ENCODE data around the gene SCP2D1. TPM values are rescaled to one million over a fixed set of nuclear protein-coding genes. Genes with fewer than 3 reads are reported as not detected.
A peak's percentile ranks its signal among the peaks of the same experiment; 100 is the strongest.

SCP2D1 gene
- total RNA-seq, 1 donor from 2014 or later = not detected

DNA sequence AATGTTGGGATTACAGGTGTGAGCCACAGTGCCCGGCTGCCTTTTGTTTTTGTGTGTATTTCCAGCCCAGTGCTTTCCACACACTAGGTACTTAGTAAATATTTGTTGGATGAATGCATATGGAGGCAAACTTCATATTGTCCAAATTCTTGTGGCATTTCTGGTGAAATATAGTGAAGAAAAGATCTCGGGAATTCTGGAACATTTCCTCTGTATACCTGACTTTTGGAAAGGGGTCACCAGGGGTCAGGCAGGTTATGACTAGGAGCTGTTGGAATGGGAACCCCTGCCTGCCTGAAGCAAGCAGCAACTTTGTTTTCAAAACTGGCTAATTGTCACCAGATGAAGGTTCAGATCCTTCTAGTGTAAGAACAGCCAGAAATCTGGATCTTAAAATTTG lies 12.1 kb upstream of the SCP2D1 start:
- no peak overlapping the region for H3K4me3 Mint-ChIP-seq

GRCh38 chr20:18802012-18802634 lies 11.5 kb upstream of the SCP2D1 start:
- DNase-seq (ENCODE audit: low read depth, low spot score) = no peak
- H3K4me3 Mint-ChIP-seq = no peak overlapping the region
- no peak overlapping the region for H3K27ac Mint-ChIP-seq (ENCODE audit: unreplicated experiment)
- H3K9me3 Mint-ChIP-seq = no peaks in the 10 kb centered on the region
- peaks cover 34% of the 10 kb centered on the region for H3K27me3 Mint-ChIP-seq (ENCODE audit: low read depth)
- H3K36me3 Mint-ChIP-seq (ENCODE audit: low read depth) = peaks cover 3% of the 10 kb centered on the region
- H3K4me1 Mint-ChIP-seq = no peaks in the 10 kb centered on the region
- TF ChIP-seq, protein P1, sequence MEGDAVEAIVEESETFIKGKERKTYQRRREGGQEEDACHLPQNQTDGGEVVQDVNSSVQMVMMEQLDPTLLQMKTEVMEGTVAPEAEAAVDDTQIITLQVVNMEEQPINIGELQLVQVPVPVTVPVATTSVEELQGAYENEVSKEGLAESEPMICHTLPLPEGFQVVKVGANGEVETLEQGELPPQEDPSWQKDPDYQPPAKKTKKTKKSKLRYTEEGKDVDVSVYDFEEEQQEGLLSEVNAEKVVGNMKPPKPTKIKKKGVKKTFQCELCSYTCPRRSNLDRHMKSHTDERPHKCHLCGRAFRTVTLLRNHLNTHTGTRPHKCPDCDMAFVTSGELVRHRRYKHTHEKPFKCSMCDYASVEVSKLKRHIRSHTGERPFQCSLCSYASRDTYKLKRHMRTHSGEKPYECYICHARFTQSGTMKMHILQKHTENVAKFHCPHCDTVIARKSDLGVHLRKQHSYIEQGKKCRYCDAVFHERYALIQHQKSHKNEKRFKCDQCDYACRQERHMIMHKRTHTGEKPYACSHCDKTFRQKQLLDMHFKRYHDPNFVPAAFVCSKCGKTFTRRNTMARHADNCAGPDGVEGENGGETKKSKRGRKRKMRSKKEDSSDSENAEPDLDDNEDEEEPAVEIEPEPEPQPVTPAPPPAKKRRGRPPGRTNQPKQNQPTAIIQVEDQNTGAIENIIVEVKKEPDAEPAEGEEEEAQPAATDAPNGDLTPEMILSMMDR (conservative IDR thresholded peaks at IDR 0.05) = no peak

More for the DNA sequence above, 12.1 kb upstream of the SCP2D1 start:
- H3K9me3 Mint-ChIP-seq = no peaks in the 10 kb centered on the region
- TF ChIP-seq, protein P1 (conservative IDR thresholded peaks at IDR 0.05) = no peak
- H3K4me1 Mint-ChIP-seq = no peaks in the 10 kb centered on the region
- no peak overlapping the region for H3K27ac Mint-ChIP-seq (ENCODE audit: unreplicated experiment)
- H3K27me3 Mint-ChIP-seq (ENCODE audit: low read depth) = peaks cover 33% of the 10 kb centered on the region
- H3K36me3 Mint-ChIP-seq (ENCODE audit: low read depth) = peaks cover 3% of the 10 kb centered on the region
- no peak for DNase-seq (ENCODE audit: low read depth, low spot score)

DNA sequence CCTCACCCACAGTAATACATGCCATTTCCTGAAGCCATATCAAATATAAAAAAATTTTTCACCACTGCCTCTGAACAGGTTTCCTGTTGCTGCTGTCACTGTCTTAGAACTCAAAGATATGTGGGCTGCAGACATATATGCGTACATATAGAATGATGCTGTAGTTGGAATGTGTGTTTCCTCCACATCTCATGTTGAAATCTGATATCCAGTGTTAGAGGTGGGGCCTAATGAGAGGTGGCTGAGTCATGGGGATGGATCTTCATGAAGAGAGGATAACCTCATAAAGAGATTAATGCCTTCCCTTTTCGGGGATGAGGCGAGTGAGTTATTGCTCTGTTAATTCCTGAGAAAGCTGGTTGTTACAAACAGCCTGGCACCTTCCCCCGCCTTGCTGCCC lies 7.7 kb upstream of the SCP2D1 start:
- TF ChIP-seq, protein P1 (conservative IDR thresholded peaks at IDR 0.05) = no peak
- Mint-ChIP-seq H3K9me3 (no peaks in the 10 kb centered on the region), H3K27ac (ENCODE audit: unreplicated experiment) (peak overlapping the region; percentile 50), H3K36me3 (ENCODE audit: low read depth) (no peaks in the 10 kb centered on the region), H3K4me1 (no peaks in the 10 kb centered on the region), H3K27me3 (ENCODE audit: low read depth) (peaks cover 10% of the 10 kb centered on the region), H3K4me3 (no peak overlapping the region)
- no peak for DNase-seq (ENCODE audit: low read depth, low spot score)

DNA sequence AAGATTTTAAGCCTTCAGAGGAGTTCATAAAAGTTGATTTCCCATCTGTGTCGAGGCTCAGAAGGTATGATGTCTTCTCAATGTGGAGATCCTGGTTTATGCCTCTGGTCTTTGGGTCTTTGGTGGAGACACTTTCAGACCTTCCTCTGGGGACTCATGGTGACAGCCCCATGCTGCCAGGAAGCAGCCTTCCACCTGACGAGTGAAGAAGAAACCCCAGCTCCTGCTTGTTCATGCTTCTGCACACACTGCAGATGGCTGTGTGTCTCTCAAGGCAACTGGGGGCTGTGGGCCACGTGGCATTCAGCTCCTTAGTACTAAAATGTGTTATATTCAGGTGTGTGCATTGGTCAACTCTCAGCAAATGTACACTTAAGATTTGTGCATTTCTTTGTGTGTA lies 4.9 kb upstream of the SCP2D1 start:
- TF ChIP-seq, protein P1 (conservative IDR thresholded peaks at IDR 0.05) = no peak
- no peaks in the 10 kb centered on the region for H3K9me3 Mint-ChIP-seq
- no peaks in the 10 kb centered on the region for H3K4me1 Mint-ChIP-seq
- H3K36me3 Mint-ChIP-seq (ENCODE audit: low read depth) = no peaks in the 10 kb centered on the region
- H3K4me3 Mint-ChIP-seq = no peak overlapping the region
- no peak overlapping the region for H3K27ac Mint-ChIP-seq (ENCODE audit: unreplicated experiment)
- DNase-seq (ENCODE audit: low read depth, low spot score) = no peak
- peaks cover 16% of the 10 kb centered on the region for H3K27me3 Mint-ChIP-seq (ENCODE audit: low read depth)

DNA sequence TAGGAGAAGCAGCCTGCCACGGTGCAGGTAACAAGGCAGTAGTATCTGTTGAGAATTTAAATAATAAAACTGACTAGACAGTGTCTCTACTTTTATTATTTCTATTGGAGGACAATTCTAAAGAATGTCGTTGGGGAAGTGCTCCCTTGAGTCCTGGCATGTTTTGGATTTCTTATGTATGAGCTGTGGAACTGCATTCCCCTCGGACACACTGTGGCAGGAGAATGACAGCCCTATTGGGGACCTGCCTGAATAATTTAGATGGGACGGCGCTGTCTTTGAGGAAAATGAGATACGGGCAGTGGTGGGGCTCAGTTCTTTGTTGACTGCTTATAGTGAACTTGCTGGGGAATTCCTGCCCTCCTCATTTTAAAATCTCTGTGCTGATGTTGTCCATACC lies 2.4 kb upstream of the SCP2D1 start:
- DNase-seq (ENCODE audit: low read depth, low spot score) = no peak
- H3K27ac Mint-ChIP-seq (ENCODE audit: unreplicated experiment) = no peak overlapping the region
- peaks cover 21% of the 10 kb centered on the region for H3K27me3 Mint-ChIP-seq (ENCODE audit: low read depth)
- H3K36me3 Mint-ChIP-seq (ENCODE audit: low read depth) = no peaks in the 10 kb centered on the region
- no peak overlapping the region for H3K4me3 Mint-ChIP-seq
- TF ChIP-seq, protein P1 (conservative IDR thresholded peaks at IDR 0.05) = no peak
- no peaks in the 10 kb centered on the region for H3K9me3 Mint-ChIP-seq
- H3K4me1 Mint-ChIP-seq = no peaks in the 10 kb centered on the region
